HG03135 (cell line): ENCODE data around the gene OR1N2.
"Not testable (repeated sequence)": the region's sequence is repeated elsewhere in the genome, so short reads cannot be mapped to it uniquely, and the experiment has no call there.

Experiments
- ATAC-seq: cut with Tn5 transposase; IDR thresholded peaks from one replicate; pipeline ENCODE4 v1.9.1; 2021; ENCODE audit warnings: mild to moderate bottlenecking, moderate library complexity; ENCODE audit not compliant: unreplicated experiment

The OR1N2 gene

GRCh38 chr9:122552812-122553211 is at the start of gene OR1N2:
OR1N2 (plus strand) TSS chr9:122553112; CDS start chr9:122553212, 100 bp downstream.
- no peak for ATAC-seq

- ATAC-seq, result no peak
These were observed 45.9 kb upstream of the OR1N2 start for GRCh38 chr9:122506964-122507363.

- ATAC-seq, result no peak
These were observed 42.4 kb upstream of the OR1N2 start, which contains the start of gene OR1J2 for GRCh38 chr9:122510502-122510901. OR1J2 (plus strand) TSS chr9:122510802; CDS start chr9:122510802, 0 bp downstream.

- no peak for ATAC-seq
These were observed 34.7 kb upstream of the OR1N2 start for GRCh38 chr9:122518226-122518625.

- ATAC-seq, result no peak
These were observed 34.1 kb upstream of the OR1N2 start, which contains the start of gene OR1J4 for GRCh38 chr9:122518841-122519240. OR1J4 (plus strand) TSS chr9:122519141; CDS start chr9:122519141, 0 bp downstream.

GRCh38 chr9:122519376-122519775 is 33.5 kb upstream of the OR1N2 start:
- ATAC-seq, result no peak

- ATAC-seq, result no peak
These were observed 26.3 kb upstream of the OR1N2 start for GRCh38 chr9:122526602-122527001.

GRCh38 chr9:122527193-122527592 is 25.7 kb upstream of the OR1N2 start, which contains the start of gene OR1N1:
OR1N1 (minus strand) TSS chr9:122527293; CDS start chr9:122527293, 0 bp downstream.
- no peak for ATAC-seq

GRCh38 chr9:122531157-122531556 is 21.8 kb upstream of the OR1N2 start:
- ATAC-seq, result not testable (repeated sequence)

GRCh38 chr9:122536134-122536533 is 16.8 kb upstream of the OR1N2 start:
- no peak for ATAC-seq

GRCh38 chr9:122537066-122537465 is 15.8 kb upstream of the OR1N2 start:
- ATAC-seq, result not testable (repeated sequence)

GRCh38 chr9:122538757-122539156 is 14.2 kb upstream of the OR1N2 start:
- ATAC-seq, result no peak

GRCh38 chr9:122546196-122546595 is 6.7 kb upstream of the OR1N2 start:
- ATAC-seq, result no peak

GRCh38 chr9:122551371-122551770 is 1.5 kb upstream of the OR1N2 start:
- ATAC-seq, result no peak

- no peak for ATAC-seq
These were observed 8.5 kb downstream of the OR1N2 start for GRCh38 chr9:122561446-122561845.

GRCh38 chr9:122562134-122562760 is 9.3 kb downstream of the OR1N2 start:
- no peak for ATAC-seq

GRCh38 chr9:122567901-122568300 is 15.0 kb downstream of the OR1N2 start:
- ATAC-seq, result no peak

- no peak for ATAC-seq
These were observed 19.5 kb downstream of the OR1N2 start for GRCh38 chr9:122572456-122572855.

GRCh38 chr9:122579874-122580273 is 27.0 kb downstream of the OR1N2 start:
- ATAC-seq, result no peak

- no peak for ATAC-seq
These were observed 27.4 kb downstream of the OR1N2 start for GRCh38 chr9:122580360-122580759.

GRCh38 chr9:122583284-122583683 is 30.4 kb downstream of the OR1N2 start, which contains the start of gene OR1L8:
OR1L8 (minus strand) TSS chr9:122583384; CDS start chr9:122568477, 14,907 bp downstream.
- not testable (repeated sequence) for ATAC-seq
